A549 (cell line): ENCODE results near the gene SALL4. TPM values are rescaled to one million over a fixed set of nuclear protein-coding genes. Genes with fewer than 3 reads are reported as not detected.

Experiments used
- ATAC-seq, 2 experiments: fragments of 200-7000 bp in 1 of 2; fragments of >200 bp in 1 of 2; cut with Nextera tagmentation in 1 of 2; cut with Tn5 transposase in 1 of 2; 3 replicates each; pipeline versions ENCODE4 v1.8.0 to v1.9.1; 2018 to 2020; ENCODE audit warnings: mild to moderate bottlenecking in 1 of 2, moderate library complexity in 1 of 2
- CTCF ChIA-PET: fragments of 300-600 bp; sonication (Branson Sonifier 250); formaldehyde crosslinking; extraction: SDS; loops from one replicate; lab custom pipeline; 2021; ENCODE audit warnings: antibody characterized with exemption, inconsistent platforms; lab: Yijun Ruan, JAX
- POLR2A ChIA-PET: fragments of 350-600 bp; formaldehyde crosslinking; extraction: SDS; loops from one replicate; lab custom pipeline; 2021; ENCODE audit warnings: antibody characterized with exemption, inconsistent platforms; lab: Yijun Ruan, JAX
- DNase-seq, 2 experiments: peaks; one replicate each; pipeline versions ENCODE4 v3.0.0 to v3.0.0-alpha.2; 2011 to 2016; ENCODE audit warnings: low read depth in 1 of 2, low spot score in 1 of 2
- FAIRE-seq: peaks from 2 replicates; lab custom pipeline; 2011; peaks lifted over from hg19 to GRCh38; lab: Jason Lieb, UNC
- H3K27ac ChIP-seq, 2 experiments: fragments of >200 bp; sonication (Bioruptor Twin); formaldehyde crosslinking; 3 replicates each; pipeline ENCODE4 v1.5.1; 2016 to 2017
- H3K4me1 ChIP-seq: fragments of >200 bp; sonication (Bioruptor Twin); formaldehyde crosslinking; 3 replicates; pipeline ENCODE4 v1.6.1; 2016
- H3K4me2 ChIP-seq: fragments of >200 bp; sonication (Bioruptor Twin); formaldehyde crosslinking; 3 replicates; pipeline ENCODE4 v1.6.1; 2016
- H3K4me3 ChIP-seq: fragments of >200 bp; sonication (Bioruptor Twin); formaldehyde crosslinking; 3 replicates; pipeline ENCODE4 v1.5.1; 2016
- H3K9me3 ChIP-seq: fragments of >200 bp; sonication (Bioruptor Twin); formaldehyde crosslinking; 3 replicates; pipeline ENCODE4 v1.6.1; 2016
- BHLHE40 ChIP-seq: IDR thresholded peaks from 2 replicates; pipeline ENCODE4 v1.6.1; 2012; ENCODE audit warnings: low read depth, low read length, inconsistent platforms
- CEBPB ChIP-seq, 2 experiments: fragments of >200 bp in 1 of 2; sonication (Bioruptor Twin) in 1 of 2; formaldehyde crosslinking in 1 of 2; IDR thresholded peaks; 2 replicates each; pipeline ENCODE4 v1.6.1; 2012 to 2016
- CHD2 ChIP-seq: fragments of 150-350 bp; IDR thresholded peaks from 2 replicates; pipeline ENCODE4 v1.6.1; 2014; ENCODE audit warnings: low read length; ENCODE audit not compliant: partially characterized antibody
- CHD4 ChIP-seq: fragments of 200-600 bp; sonication (generic); IDR thresholded peaks from 2 replicates; pipeline ENCODE4 v1.6.1; 2016; ENCODE audit warnings: antibody characterized with exemption, mild to moderate bottlenecking, borderline replicate concordance
- EHMT2 ChIP-seq: fragments of 200-600 bp; sonication (generic); IDR thresholded peaks from 2 replicates; pipeline ENCODE4 v1.6.1; 2016; ENCODE audit warnings: antibody characterized with exemption, low read depth, mild to moderate bottlenecking, moderate library complexity
- ESRRA ChIP-seq: fragments of 150-350 bp; IDR thresholded peaks from 2 replicates; pipeline ENCODE4 v1.6.1; 2014; ENCODE audit warnings: mild to moderate bottlenecking, low read length, borderline replicate concordance
- FOSL2 ChIP-seq, 2 experiments: fragments of 450-650 bp in 1 of 2; fragments of >200 bp in 1 of 2; sonication (Bioruptor Twin) in 1 of 2; formaldehyde crosslinking; IDR thresholded peaks; 2 replicates each; pipeline versions ENCODE4 v1.5.0 to v1.6.1; 2016 to 2020; ENCODE audit warnings: mild to moderate bottlenecking in 1 of 2, moderate library complexity in 1 of 2
- FOXS1 ChIP-seq: fragments of 250-450 bp; sonication (Bioruptor Pico); IDR thresholded peaks from 2 replicates; pipeline ENCODE4 v1.5.0; 2020; ENCODE audit warnings: mild to moderate bottlenecking, moderate library complexity
- GATA3 ChIP-seq: IDR thresholded peaks from 2 replicates; pipeline ENCODE4 v1.6.1; 2012; ENCODE audit warnings: borderline replicate concordance
- HDAC2 ChIP-seq: fragments of 200-600 bp; sonication (generic); IDR thresholded peaks from 2 replicates; pipeline ENCODE4 v1.6.1; 2016
- JUN ChIP-seq, 2 experiments: fragments of >200 bp; sonication (Bioruptor Twin); formaldehyde crosslinking; IDR thresholded peaks; 2 replicates in 1 of 2; 3 replicates in 1 of 2; pipeline ENCODE4 v1.6.1; 2016 to 2017
- MAX ChIP-seq: IDR thresholded peaks from 2 replicates; pipeline ENCODE4 v1.6.1; 2012
- MAZ ChIP-seq: fragments of 150-350 bp; IDR thresholded peaks from 2 replicates; pipeline ENCODE4 v1.6.1; 2014; ENCODE audit warnings: antibody characterized with exemption, low read depth, low read length, borderline replicate concordance
- MYC ChIP-seq: IDR thresholded peaks from 2 replicates; pipeline ENCODE4 v1.6.1; 2012; ENCODE audit warnings: mild to moderate bottlenecking, inconsistent platforms, low read length, improper control_type of control experiment, borderline replicate concordance
- NFE2L2 ChIP-seq: fragments of 150-350 bp; conservative IDR thresholded peaks from 2 replicates; pipeline ENCODE4 v1.6.1; 2014; ENCODE audit warnings: low read length
- POLR2AphosphoS2 ChIP-seq: conservative IDR thresholded peaks from 2 replicates; pipeline ENCODE4 v1.6.1; 2012; ENCODE audit warnings: low read length, improper control_type of control experiment, inconsistent platforms
- RAD21 ChIP-seq, 2 experiments: fragments of >200 bp in 1 of 2; sonication (Bioruptor Twin) in 1 of 2; formaldehyde crosslinking in 1 of 2; IDR thresholded peaks in 1 of 2; conservative IDR thresholded peaks in 1 of 2; 2 replicates in 1 of 2; 3 replicates in 1 of 2; pipeline ENCODE4 v1.6.1; 2012 to 2018; ENCODE audit warnings: inconsistent platforms in 1 of 2
- RARB ChIP-seq: fragments of 250-450 bp; sonication (Bioruptor Pico); IDR thresholded peaks from 2 replicates; pipeline ENCODE4 v1.8.0; 2021; ENCODE audit warnings: mild to moderate bottlenecking, moderate library complexity
- RCOR1 ChIP-seq: fragments of 150-350 bp; IDR thresholded peaks from 2 replicates; pipeline ENCODE4 v1.6.1; 2014; ENCODE audit warnings: antibody characterized with exemption, low read length, low read depth
- SREBF2 ChIP-seq: fragments of 450-650 bp; IDR thresholded peaks from 2 replicates; pipeline ENCODE4 v1.6.1; 2014; ENCODE audit warnings: mild to moderate bottlenecking, moderate library complexity
- TFCP2L1 ChIP-seq: fragments of 250-450 bp; sonication (Bioruptor Pico); IDR thresholded peaks from 2 replicates; pipeline ENCODE4 v1.5.0; 2021; ENCODE audit warnings: mild to moderate bottlenecking
- TP53 ChIP-seq: fragments of 250-450 bp; sonication (Bioruptor Pico); IDR thresholded peaks from 2 replicates; pipeline ENCODE4 v1.5.0; 2021; ENCODE audit warnings: mild to moderate bottlenecking, moderate library complexity
- ZNF302 ChIP-seq: fragments of 250-450 bp; sonication (Bioruptor Pico); IDR thresholded peaks from 2 replicates; pipeline ENCODE4 v1.9.0; 2021; ENCODE audit warnings: inconsistent platforms, mild to moderate bottlenecking, moderate library complexity
- ZSCAN20 ChIP-seq: fragments of 250-450 bp; sonication (Bioruptor Pico); IDR thresholded peaks from 2 replicates; pipeline ENCODE4 v1.8.0; 2022; ENCODE audit warnings: mild to moderate bottlenecking, moderate library complexity
- WGBS: methylation state at CpG from one replicate; pipeline ENCODE4 v1.1.6; 2017; ENCODE audit errors: missing lambda C conversion rate; 5-methylcytosine and 5-hydroxymethylcytosine counted together
- polyA plus RNA-seq, 4 experiments: library from polyadenylated mRNA; depleted of rRNA in 3 of 4; stranded (reverse); fragments of >200 nt; fragmentation: RNase III in 1 of 4; extraction: RNeasy Plus Mini Kit Qiagen cat#74134 plus additional on column Dnase treatment in 1 of 4; gene quantifications; 2 replicates in 3 of 4; 3 replicates in 1 of 4; pipeline ENCODE4 v1.2.3, GENCODE V29; 2011 to 2017
- TF ChIP-seq, protein P1 (sequence below): fragments of >200 bp; sonication (Bioruptor Twin); formaldehyde crosslinking; IDR thresholded peaks from 3 replicates; pipeline ENCODE4 v1.5.1; 2016

Gene SALL4
- polyA plus RNA-seq, 2 of the 4 experiments (the other 2 are of a cell fraction) = 2.3 to 7.6 TPM

GRCh38 chr20:51837876-51838420, 35.6 kb upstream of the SALL4 start:
- ATAC-seq (no peak), DNase-seq (no peak), FAIRE-seq (no peak)
- no peak for TF ChIP-seq BHLHE40
- no peak for TF ChIP-seq MYC
- no peak for TF ChIP-seq ZNF302 (CRISPR knock-in tag)
- no peak for TF ChIP-seq RAD21 (conservative IDR thresholded peaks at IDR 0.05 in 1 of 2, IDR thresholded peaks at IDR 0.05 in 1 of 2)
- no peak for TF ChIP-seq SREBF2
- TF ChIP-seq TFCP2L1 = no peak
- TF ChIP-seq CHD2 = no peak
- no peak for TF ChIP-seq ESRRA
- TF ChIP-seq FOSL2 (IDR thresholded peaks at IDR 0.05) = no peak
- TF ChIP-seq FOSL2 (CRISPR knock-in tag; IDR thresholded peaks at IDR 0.05) = no peak
- no peak for TF ChIP-seq FOXS1 (CRISPR knock-in tag)
- TF ChIP-seq POLR2AphosphoS2 = no peak
- TF ChIP-seq GATA3 = no peak
- TF ChIP-seq, protein P1, sequence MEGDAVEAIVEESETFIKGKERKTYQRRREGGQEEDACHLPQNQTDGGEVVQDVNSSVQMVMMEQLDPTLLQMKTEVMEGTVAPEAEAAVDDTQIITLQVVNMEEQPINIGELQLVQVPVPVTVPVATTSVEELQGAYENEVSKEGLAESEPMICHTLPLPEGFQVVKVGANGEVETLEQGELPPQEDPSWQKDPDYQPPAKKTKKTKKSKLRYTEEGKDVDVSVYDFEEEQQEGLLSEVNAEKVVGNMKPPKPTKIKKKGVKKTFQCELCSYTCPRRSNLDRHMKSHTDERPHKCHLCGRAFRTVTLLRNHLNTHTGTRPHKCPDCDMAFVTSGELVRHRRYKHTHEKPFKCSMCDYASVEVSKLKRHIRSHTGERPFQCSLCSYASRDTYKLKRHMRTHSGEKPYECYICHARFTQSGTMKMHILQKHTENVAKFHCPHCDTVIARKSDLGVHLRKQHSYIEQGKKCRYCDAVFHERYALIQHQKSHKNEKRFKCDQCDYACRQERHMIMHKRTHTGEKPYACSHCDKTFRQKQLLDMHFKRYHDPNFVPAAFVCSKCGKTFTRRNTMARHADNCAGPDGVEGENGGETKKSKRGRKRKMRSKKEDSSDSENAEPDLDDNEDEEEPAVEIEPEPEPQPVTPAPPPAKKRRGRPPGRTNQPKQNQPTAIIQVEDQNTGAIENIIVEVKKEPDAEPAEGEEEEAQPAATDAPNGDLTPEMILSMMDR = no peak
- TF ChIP-seq RCOR1 = no peak
- no peak for TF ChIP-seq MAX
- no peak for TF ChIP-seq JUN (IDR thresholded peaks at IDR 0.05)
- TF ChIP-seq MAZ = no peak
- no peak for TF ChIP-seq CHD4
- WGBS = 68% methylated on average over 10 of the region's 10 CpGs
- no peak overlapping the region for H3K4me2 ChIP-seq
- H3K4me3 ChIP-seq = no peak overlapping the region
- ChIA-PET CTCF (no interaction called here), POLR2A (no interaction called here)
- no peak overlapping the region for H3K27ac ChIP-seq
- no peaks in the 10 kb centered on the region for H3K9me3 ChIP-seq
- no peaks in the 10 kb centered on the region for H3K4me1 ChIP-seq

GRCh38 chr20:51837436-51837835, 35.1 kb upstream of the SALL4 start:
- TF ChIP-seq RAD21 (conservative IDR thresholded peaks at IDR 0.05 in 1 of 2, IDR thresholded peaks at IDR 0.05 in 1 of 2) (no peak), GATA3 (no peak)
- TF ChIP-seq, all 56 proteins: peak for 0
- Histone ChIP-seq H3K4me2 (no peak overlapping the region), H3K4me1 (no peaks in the 10 kb centered on the region), H3K27ac (no peak overlapping the region), H3K4me3 (no peak overlapping the region), H3K9me3 (no peaks in the 10 kb centered on the region)
- DNase-seq (no peak), ATAC-seq (no peak), FAIRE-seq (no peak)
- ChIA-PET CTCF (no interaction called here), POLR2A (no interaction called here)
- 82% methylated on average over 6 of the region's 6 CpGs for WGBS

GRCh38 chr20:51833326-51833725, 31.0 kb upstream of the SALL4 start:
- FAIRE-seq (no peak), DNase-seq (no peak), ATAC-seq (no peak)
- no peak overlapping the region for H3K27ac ChIP-seq
- TF ChIP-seq NFE2L2 (no peak), EHMT2 (no peak), MYC (no peak), CEBPB (IDR thresholded peaks at IDR 0.05) (no peak), RAD21 (conservative IDR thresholded peaks at IDR 0.05 in 1 of 2, IDR thresholded peaks at IDR 0.05 in 1 of 2) (no peak), HDAC2 (no peak), TP53 (CRISPR knock-in tag) (no peak), SREBF2 (no peak), ZSCAN20 (CRISPR knock-in tag) (no peak), RARB (CRISPR knock-in tag) (no peak)
- TF ChIP-seq, protein P1 = no peak
- CTCF ChIA-PET = no interaction called here
- H3K4me2 ChIP-seq = no peak overlapping the region
- 84% methylated on average over 6 of the region's 6 CpGs for WGBS
- POLR2A ChIA-PET = no interaction called here
- H3K4me3 ChIP-seq = no peak overlapping the region
- no peaks in the 10 kb centered on the region for H3K9me3 ChIP-seq
- no peaks in the 10 kb centered on the region for H3K4me1 ChIP-seq
